Measurements from ENCODE around the gene PKD1L1.
"Not testable (repeated sequence)": the region's sequence is repeated elsewhere in the genome, so short reads cannot be mapped to it uniquely, and the experiment has no call there.

PKD1L1 gene

GRCh38 chr7:47932016-47932415, 16.2 kb downstream of the PKD1L1 start:
- H3K4me1 ChIP-seq (ENCODE audit: control insufficient read depth, insufficient read depth, low read length): peaks cover 20% of the 10 kb centered on the region
- H3K27ac ChIP-seq (ENCODE audit: insufficient read depth, low read depth, low read length, poor library complexity, severe bottlenecking): no peak overlapping the region
- no peak overlapping the region for H3K4me3 ChIP-seq (ENCODE audit: insufficient read depth, low read depth, low read length)
- no peaks in the 10 kb centered on the region for H3K36me3 ChIP-seq (ENCODE audit: control insufficient read depth, insufficient read depth, low read length)
- H3K9me3 ChIP-seq (ENCODE audit: control insufficient read depth, low read length): no peaks in the 10 kb centered on the region
- WGBS, 2 experiments: 77 to 78% methylated on average over 6 of the region's 6 CpGs
- H3K27me3 ChIP-seq (ENCODE audit: control insufficient read depth, insufficient read depth, low read length, poor library complexity, severe bottlenecking): no peaks in the 10 kb centered on the region

- H3K27ac ChIP-seq (ENCODE audit: insufficient read depth, low read depth, low read length, poor library complexity, severe bottlenecking): no peak overlapping the region
- H3K36me3 ChIP-seq (ENCODE audit: control insufficient read depth, insufficient read depth, low read length): no peaks in the 10 kb centered on the region
- no peak overlapping the region for H3K4me3 ChIP-seq (ENCODE audit: insufficient read depth, low read depth, low read length)
- 94 to 95% methylated on average over 18 of the region's 18 CpGs for WGBS, 2 experiments
- no peaks in the 10 kb centered on the region for H3K27me3 ChIP-seq (ENCODE audit: control insufficient read depth, insufficient read depth, low read length, poor library complexity, severe bottlenecking)
- peaks cover 17% of the 10 kb centered on the region for H3K4me1 ChIP-seq (ENCODE audit: control insufficient read depth, insufficient read depth, low read length)
- no peaks in the 10 kb centered on the region for H3K9me3 ChIP-seq (ENCODE audit: control insufficient read depth, low read length)
These were observed 17.0 kb downstream of the PKD1L1 start for GRCh38 chr7:47931005-47932004.

- Histone ChIP-seq H3K4me1 (ENCODE audit: control insufficient read depth, insufficient read depth, low read length) (peaks cover 8% of the 10 kb centered on the region), H3K36me3 (ENCODE audit: control insufficient read depth, insufficient read depth, low read length) (no peaks in the 10 kb centered on the region), H3K9me3 (ENCODE audit: control insufficient read depth, low read length) (no peaks in the 10 kb centered on the region), H3K4me3 (ENCODE audit: insufficient read depth, low read depth, low read length) (no peak overlapping the region), H3K27me3 (ENCODE audit: control insufficient read depth, insufficient read depth, low read length, poor library complexity, severe bottlenecking) (no peaks in the 10 kb centered on the region), H3K27ac (ENCODE audit: insufficient read depth, low read depth, low read length, poor library complexity, severe bottlenecking) (no peak overlapping the region)
- 100% methylated on average over 1 to 2 of the region's 2 CpGs for WGBS, 2 experiments
These were observed 24.0 kb downstream of the PKD1L1 start for GRCh38 chr7:47924266-47924665.

- not testable (repeated sequence) for H3K4me3 ChIP-seq (ENCODE audit: insufficient read depth, low read depth, low read length); H3K9me3 ChIP-seq (ENCODE audit: control insufficient read depth, low read length); H3K27ac ChIP-seq (ENCODE audit: insufficient read depth, low read depth, low read length, poor library complexity, severe bottlenecking); H3K36me3 ChIP-seq (ENCODE audit: control insufficient read depth, insufficient read depth, low read length); H3K4me1 ChIP-seq (ENCODE audit: control insufficient read depth, insufficient read depth, low read length); H3K27me3 ChIP-seq (ENCODE audit: control insufficient read depth, insufficient read depth, low read length, poor library complexity, severe bottlenecking)
- WGBS, 2 experiments: 53 to 60% methylated on average over 5 to 6 of the region's 8 CpGs
These were observed 25.0 kb downstream of the PKD1L1 start for GRCh38 chr7:47923081-47923875.

GRCh38 chr7:47916514-47916913, 31.8 kb downstream of the PKD1L1 start:
- peaks cover 10% of the 10 kb centered on the region for H3K4me1 ChIP-seq (ENCODE audit: control insufficient read depth, insufficient read depth, low read length)
- WGBS, 2 experiments: 93 to 100% methylated on average over 1 of the region's 1 CpG
- H3K27me3 ChIP-seq (ENCODE audit: control insufficient read depth, insufficient read depth, low read length, poor library complexity, severe bottlenecking); H3K9me3 ChIP-seq (ENCODE audit: control insufficient read depth, low read length); H3K27ac ChIP-seq (ENCODE audit: insufficient read depth, low read depth, low read length, poor library complexity, severe bottlenecking); H3K36me3 ChIP-seq (ENCODE audit: control insufficient read depth, insufficient read depth, low read length); H3K4me3 ChIP-seq (ENCODE audit: insufficient read depth, low read depth, low read length): not testable (repeated sequence)

- no peak overlapping the region for H3K4me3 ChIP-seq (ENCODE audit: insufficient read depth, low read depth, low read length)
- no peaks in the 10 kb centered on the region for H3K36me3 ChIP-seq (ENCODE audit: control insufficient read depth, insufficient read depth, low read length)
- H3K9me3 ChIP-seq (ENCODE audit: control insufficient read depth, low read length): no peaks in the 10 kb centered on the region
- WGBS, 2 experiments: 83% methylated on average over 1 of the region's 2 CpGs; no CpG with 5 or more reads in 1 of the 2 experiments
- peaks cover 10% of the 10 kb centered on the region for H3K4me1 ChIP-seq (ENCODE audit: control insufficient read depth, insufficient read depth, low read length)
- H3K27me3 ChIP-seq (ENCODE audit: control insufficient read depth, insufficient read depth, low read length, poor library complexity, severe bottlenecking): no peaks in the 10 kb centered on the region
- no peak overlapping the region for H3K27ac ChIP-seq (ENCODE audit: insufficient read depth, low read depth, low read length, poor library complexity, severe bottlenecking)
These were observed 32.7 kb downstream of the PKD1L1 start for GRCh38 chr7:47915616-47915976.

- 61 to 64% methylated on average over 3 to 4 of the region's 5 CpGs for WGBS, 2 experiments
- Histone ChIP-seq H3K4me1 (ENCODE audit: control insufficient read depth, insufficient read depth, low read length) (peaks cover 10% of the 10 kb centered on the region), H3K27ac (ENCODE audit: insufficient read depth, low read depth, low read length, poor library complexity, severe bottlenecking) (no peak overlapping the region), H3K9me3 (ENCODE audit: control insufficient read depth, low read length) (no peaks in the 10 kb centered on the region), H3K36me3 (ENCODE audit: control insufficient read depth, insufficient read depth, low read length) (no peaks in the 10 kb centered on the region), H3K27me3 (ENCODE audit: control insufficient read depth, insufficient read depth, low read length, poor library complexity, severe bottlenecking) (no peaks in the 10 kb centered on the region), H3K4me3 (ENCODE audit: insufficient read depth, low read depth, low read length) (no peak overlapping the region)
These were observed 33.3 kb downstream of the PKD1L1 start for GRCh38 chr7:47914717-47915615.

GRCh38 chr7:47912332-47912731, 35.9 kb downstream of the PKD1L1 start:
- WGBS, 2 experiments: 90 to 93% methylated on average over 6 of the region's 6 CpGs
- H3K4me3 ChIP-seq (ENCODE audit: insufficient read depth, low read depth, low read length): no peak overlapping the region
- no peaks in the 10 kb centered on the region for H3K9me3 ChIP-seq (ENCODE audit: control insufficient read depth, low read length)
- peaks cover 16% of the 10 kb centered on the region for H3K4me1 ChIP-seq (ENCODE audit: control insufficient read depth, insufficient read depth, low read length)
- H3K27ac ChIP-seq (ENCODE audit: insufficient read depth, low read depth, low read length, poor library complexity, severe bottlenecking): no peak overlapping the region
- H3K27me3 ChIP-seq (ENCODE audit: control insufficient read depth, insufficient read depth, low read length, poor library complexity, severe bottlenecking): no peaks in the 10 kb centered on the region
- H3K36me3 ChIP-seq (ENCODE audit: control insufficient read depth, insufficient read depth, low read length): no peaks in the 10 kb centered on the region

GRCh38 chr7:47908720-47909119, 39.5 kb downstream of the PKD1L1 start:
- H3K4me1 ChIP-seq (ENCODE audit: control insufficient read depth, insufficient read depth, low read length): peaks cover 35% of the 10 kb centered on the region
- no peak overlapping the region for H3K27ac ChIP-seq (ENCODE audit: insufficient read depth, low read depth, low read length, poor library complexity, severe bottlenecking)
- H3K9me3 ChIP-seq (ENCODE audit: control insufficient read depth, low read length): no peaks in the 10 kb centered on the region
- H3K4me3 ChIP-seq (ENCODE audit: insufficient read depth, low read depth, low read length): no peak overlapping the region
- 52 to 66% methylated on average over 1 of the region's 1 CpG for WGBS, 2 experiments
- H3K27me3 ChIP-seq (ENCODE audit: control insufficient read depth, insufficient read depth, low read length, poor library complexity, severe bottlenecking): no peaks in the 10 kb centered on the region
- no peaks in the 10 kb centered on the region for H3K36me3 ChIP-seq (ENCODE audit: control insufficient read depth, insufficient read depth, low read length)
